Measurements from ENCODE around the gene CDKAL1.

GRCh38 chr6:21208081-21208795 lies 674.0 kb downstream of the CDKAL1 start:
- TF ChIP-seq CTCF (IDR thresholded peaks at IDR 0.05; ENCODE audit: low read depth, low read length): no peak
- TF ChIP-seq EZH2phosphoT487 (IDR thresholded peaks at IDR 0.05; ENCODE audit: low read depth): no peak
